Stimulated activated CD8-positive, alpha-beta memory T cell treated with anti-CD3 and anti-CD28 coated beads, Interleukin-4, amount 100 ng/mL, for 1 hour (primary cell): ENCODE results near the gene MID1.

Experiments used
- DNase-seq, 2 donors: peaks; one replicate each; pipeline ENCODE4 v3.0.0-alpha.2; 2020; ENCODE audit warnings: low read depth in 2 of 2, low spot score in 1 of 2

The MID1 gene

GRCh38 chrX:10447564-10448214, 172.7 kb downstream of the MID1 start:
- no peak for DNase-seq

DNA sequence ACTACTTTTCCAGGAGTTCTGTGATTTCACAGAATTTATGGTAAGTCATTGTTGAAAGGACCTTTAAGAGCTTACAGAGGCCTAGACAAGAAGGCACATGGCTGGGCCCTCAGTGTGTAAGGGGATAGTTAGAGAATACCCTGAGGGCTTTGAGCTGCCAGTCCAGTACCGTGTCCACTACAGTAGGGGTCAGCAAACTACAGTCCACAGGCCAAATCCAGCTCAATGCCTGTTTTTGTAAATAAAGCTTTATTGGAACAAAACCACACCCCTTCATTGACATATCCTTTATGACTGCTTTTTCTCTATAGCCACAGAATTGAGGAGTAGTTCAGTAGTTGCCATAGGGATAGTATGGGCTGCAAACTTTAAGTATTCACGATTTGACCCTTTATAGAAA, 176.2 kb downstream of the MID1 start:
- DNase-seq: no peak

DNA sequence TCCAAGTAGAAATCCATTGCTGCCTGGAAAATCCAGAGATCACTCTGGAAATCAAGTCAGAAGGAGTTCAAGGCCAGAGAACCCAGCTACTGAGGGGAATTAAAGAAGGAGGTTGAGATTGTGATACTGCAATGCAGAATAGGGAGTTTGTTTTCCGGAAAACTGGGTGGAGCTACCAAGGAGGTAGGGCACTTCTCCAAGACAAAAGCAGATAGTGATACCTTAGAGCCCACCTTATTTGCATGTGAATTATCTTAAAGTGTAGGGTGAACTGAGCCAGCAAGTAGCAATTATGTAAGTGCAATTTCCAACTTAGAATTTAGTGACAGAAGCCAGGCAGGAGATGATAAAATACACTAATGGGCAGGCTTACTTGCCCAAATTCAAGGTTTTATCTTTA, 178.9 kb downstream of the MID1 start:
- no peak for DNase-seq

- DNase-seq: no peak
These were observed 187.0 kb downstream of the MID1 start for GRCh38 chrX:10433296-10433965.

GRCh38 chrX:10429908-10430307, 190.5 kb downstream of the MID1 start:
- DNase-seq: no peak

DNA sequence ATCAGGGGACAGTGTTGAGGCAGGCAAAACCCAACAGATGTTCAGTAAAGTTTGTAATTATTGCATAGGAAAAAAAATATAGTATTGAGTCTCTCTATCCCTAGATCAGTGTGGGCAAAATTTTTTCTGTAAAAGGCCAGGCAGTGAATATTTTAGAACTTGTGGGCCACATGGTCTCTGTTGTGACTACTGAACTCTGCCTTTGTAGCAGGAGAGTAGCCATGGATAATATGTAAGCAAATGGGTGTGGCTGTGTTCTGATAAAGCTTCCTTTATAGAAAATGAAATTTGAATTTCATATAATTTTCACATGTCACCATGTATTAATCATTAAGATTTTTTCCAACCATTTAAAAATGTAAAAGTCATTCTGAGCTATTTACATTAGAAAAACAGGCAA, 193.1 kb downstream of the MID1 start:
- DNase-seq: no peak

DNA sequence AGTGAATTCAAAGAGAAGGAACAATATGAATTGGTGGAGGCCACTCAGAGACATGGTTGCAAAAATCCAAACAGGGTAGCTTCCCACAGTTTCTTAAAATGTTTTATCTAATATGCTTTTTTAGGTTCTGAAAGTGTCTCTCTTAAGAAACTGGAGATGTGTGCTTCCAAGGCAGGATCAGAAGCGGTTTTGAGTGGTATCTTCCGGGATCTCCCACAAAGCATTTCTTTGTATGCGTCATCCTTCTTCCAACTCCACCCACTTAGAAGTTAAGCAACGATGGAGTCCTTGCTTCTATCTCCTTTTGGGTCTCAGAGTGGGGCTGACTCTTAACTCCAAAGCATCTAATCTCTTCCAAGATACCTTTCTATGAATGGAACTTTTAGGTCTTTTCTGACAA, 196.7 kb downstream of the MID1 start:
- DNase-seq: no peak

GRCh38 chrX:10420134-10420533, 200.3 kb downstream of the MID1 start:
- DNase-seq: no peak

GRCh38 chrX:10416424-10416823, 204.0 kb downstream of the MID1 start:
- no peak for DNase-seq

DNA sequence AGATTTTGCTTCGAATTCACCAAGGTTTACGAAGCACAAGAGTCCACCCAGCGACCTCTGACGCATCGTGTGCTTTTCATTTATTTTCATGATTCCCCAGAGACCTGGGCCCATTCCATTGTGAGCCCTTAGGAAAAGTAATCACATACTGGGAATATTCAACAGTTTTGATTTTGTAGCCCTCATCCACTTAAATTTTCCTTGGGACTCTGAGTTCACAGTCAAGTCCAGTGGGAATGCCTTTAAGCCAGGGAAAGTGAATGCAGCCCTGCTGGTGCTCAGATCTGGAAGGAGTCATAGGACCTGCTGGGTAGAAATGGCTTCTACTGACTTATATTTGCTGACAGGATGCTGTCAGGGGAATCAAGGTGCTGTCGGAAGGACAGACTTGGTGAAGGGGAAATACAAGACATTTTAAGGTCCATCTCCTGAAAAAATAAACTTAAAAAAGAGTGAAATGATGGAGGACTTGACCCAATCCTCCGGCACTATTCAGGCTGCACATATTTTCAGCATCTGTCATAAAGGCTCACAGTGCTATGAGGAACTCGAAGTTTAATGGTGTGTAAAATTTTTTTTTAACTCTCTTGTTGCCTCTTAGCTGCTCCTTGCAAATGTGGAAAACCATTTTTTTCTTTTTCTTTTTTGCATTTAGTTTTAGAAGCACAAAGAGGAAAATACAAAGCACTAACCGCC, 204.9 kb downstream of the MID1 start:
- DNase-seq: no peak

DNA sequence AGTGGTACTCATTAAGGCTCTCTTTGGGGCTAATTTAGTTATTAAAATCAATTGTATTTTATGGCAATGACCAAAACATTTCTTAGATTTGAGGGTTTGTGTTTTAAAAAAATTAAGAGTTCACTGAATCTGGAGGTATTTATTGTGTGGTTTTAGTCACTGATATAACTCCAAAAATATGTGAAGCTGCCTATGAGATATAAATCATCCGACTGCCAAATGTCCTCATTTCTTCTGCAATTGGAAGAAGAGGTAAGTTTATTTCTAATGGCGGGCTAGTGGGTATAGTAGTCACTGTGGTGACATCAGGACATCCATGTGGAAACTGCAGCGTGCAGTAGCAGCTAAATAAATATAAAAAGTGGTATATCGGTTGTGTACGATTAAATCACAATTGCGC, 205.5 kb downstream of the MID1 start:
- no peak for DNase-seq

GRCh38 chrX:10414156-10414824, 206.1 kb downstream of the MID1 start:
- no peak for DNase-seq

DNA sequence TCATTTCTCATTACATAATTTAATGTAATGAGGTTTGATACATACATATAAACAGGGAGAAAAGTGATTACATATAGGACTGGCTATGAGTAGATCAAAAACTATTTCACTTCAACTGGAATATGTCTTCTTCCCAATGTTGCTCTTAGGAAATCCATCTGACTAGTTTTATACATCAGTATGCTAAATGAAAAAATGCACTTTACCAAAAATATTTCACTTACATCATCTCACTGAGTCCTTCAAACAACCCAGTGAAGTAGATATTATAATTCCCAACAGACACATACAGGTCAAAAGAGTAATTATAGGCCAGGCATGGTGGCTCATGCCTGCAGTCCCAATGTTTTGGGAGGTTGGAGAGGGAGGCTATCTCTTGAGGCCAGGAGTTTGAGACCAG, 215.9 kb downstream of the MID1 start:
- no peak for DNase-seq

DNA sequence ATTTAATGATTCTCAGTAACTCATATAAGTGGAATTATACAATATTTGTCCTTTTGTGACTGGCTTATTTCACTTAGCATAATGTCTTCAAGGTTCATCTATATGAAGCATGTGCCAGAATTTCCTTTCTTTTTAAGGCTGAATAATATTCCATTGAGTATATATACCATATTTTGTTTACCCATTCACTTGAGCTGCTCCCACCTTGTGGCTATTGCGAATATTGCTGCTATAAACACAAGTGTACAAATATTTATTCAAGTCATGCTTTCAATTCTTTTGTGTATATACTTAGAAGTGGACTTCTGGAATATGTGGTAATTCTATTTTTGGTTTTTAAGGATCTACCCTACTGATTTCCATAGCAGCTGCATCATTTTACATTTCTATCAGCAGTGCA, 219.1 kb downstream of the MID1 start:
- DNase-seq: no peak

GRCh38 chrX:10399043-10399741, 221.2 kb downstream of the MID1 start:
- no peak for DNase-seq

- no peak for DNase-seq
These were observed 222.2 kb downstream of the MID1 start for GRCh38 chrX:10398215-10398614.

GRCh38 chrX:10397349-10397748, 223.0 kb downstream of the MID1 start:
- DNase-seq: no peak

- no peak for DNase-seq
These were observed 224.7 kb downstream of the MID1 start for GRCh38 chrX:10395643-10396042.
